HG02642 (cell line): ENCODE data around the gene PTPRF.

Experiments
- ATAC-seq: cut with Tn5 transposase; IDR thresholded peaks from one replicate; pipeline ENCODE4 v1.9.1; 2021; ENCODE audit warnings: mild to moderate bottlenecking; ENCODE audit not compliant: unreplicated experiment, poor library complexity

PTPRF gene

DNA sequence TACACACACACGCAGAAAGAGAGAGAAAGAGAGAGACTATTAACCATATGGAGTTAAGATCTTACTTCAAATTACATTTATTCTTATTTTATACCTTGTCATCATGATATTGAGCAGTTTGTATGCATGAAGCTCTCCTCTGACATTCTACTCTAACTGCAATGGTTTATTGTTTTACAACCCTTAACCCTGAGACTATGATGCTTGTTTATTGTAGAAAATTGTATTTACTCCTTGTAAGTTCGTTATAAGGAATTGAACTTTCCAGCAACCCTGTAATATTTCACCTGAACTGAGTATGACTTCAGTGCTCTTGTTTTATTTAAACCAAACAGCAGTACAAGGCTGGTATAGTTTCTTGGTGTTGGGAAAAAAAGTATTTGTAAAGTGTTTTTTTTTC, 18.6 kb upstream of the PTPRF start:
- ATAC-seq: no peak

DNA sequence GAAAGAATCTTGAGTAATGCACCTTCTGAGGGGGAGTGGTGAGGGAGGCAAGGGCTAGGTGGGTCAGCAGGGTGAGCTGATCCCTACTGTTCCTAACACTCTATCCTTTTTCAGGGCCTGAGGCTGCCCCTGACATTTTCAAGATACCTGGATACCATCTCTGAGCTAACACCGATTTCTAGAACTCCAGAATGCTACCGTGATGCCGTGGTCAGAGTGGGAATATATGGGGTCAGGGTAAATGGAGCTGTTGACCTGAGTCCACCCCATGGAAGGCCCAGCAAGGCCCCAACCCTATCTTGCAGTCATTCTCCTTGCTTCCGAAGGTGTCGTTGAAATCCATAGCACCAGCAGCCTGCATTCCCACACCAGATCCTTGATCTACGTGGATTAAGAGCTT, 18.0 kb upstream of the PTPRF start:
- ATAC-seq: no peak

DNA sequence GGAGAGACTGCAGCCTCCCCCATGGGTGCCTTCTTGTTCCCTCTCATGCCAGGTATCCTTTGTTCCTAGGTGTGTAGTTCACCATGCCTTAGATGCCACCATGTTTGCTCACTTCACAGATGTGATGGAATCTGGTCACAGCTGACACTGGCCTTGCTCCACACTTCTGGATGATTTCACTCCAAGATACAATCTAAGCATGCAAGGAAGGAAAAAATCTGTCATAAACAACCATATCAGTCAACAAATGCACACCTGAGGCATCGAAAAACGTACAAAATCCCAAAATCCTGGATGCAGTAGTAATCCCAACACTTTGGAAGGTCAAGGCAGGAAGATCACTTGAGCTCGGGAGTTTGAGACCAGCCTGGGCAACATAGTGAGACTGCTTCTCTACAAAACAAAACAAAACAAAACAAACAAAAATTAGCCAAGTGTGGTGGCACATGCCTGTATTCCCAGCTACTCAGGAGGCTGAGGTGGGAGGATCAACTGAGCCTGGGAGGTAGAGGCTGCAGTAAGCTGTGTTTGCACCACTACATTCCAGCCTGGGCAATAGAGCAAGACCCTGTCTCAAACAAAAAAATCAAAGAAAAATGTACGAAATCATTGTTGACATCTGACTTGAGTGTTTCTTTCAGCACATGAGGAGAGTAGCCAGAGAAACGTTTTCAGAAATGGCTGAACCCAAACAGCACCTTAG, 17.1 kb upstream of the PTPRF start:
- ATAC-seq: no peak

DNA sequence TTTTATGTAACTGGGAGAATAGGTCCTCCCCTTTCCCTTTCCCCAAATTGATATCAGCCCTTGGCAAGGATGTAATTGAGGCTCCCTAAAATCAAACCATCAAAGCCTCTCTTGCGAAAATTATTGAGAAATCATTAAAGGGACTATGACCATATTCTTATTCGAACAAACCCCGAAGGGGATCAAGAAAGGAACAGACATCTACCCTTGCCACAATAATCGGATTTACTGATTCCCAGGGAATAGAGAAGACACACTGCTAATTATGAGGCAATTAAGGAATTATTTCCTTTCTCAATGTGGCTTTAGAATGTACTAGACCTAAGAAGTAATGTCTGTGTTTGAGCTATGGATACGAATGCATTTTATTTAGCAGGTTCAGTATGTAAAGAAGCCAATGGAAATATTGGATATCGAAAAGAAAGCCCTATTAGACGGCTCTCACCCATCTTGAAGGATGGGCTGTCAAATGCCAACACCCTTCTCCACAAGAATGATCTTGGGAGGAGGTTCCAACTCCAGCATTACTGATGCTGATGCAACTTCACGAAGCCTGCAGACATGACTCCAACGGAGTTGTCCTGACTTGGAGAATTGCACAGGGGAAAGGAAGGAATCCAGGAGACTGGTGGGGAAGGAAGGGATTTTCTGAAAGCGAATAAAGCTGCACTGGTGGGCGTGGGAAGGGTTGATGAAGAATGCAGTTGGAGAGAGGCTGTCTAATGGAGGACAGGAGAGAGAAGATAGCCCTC, 11.6 kb upstream of the PTPRF start:
- ATAC-seq: no peak

DNA sequence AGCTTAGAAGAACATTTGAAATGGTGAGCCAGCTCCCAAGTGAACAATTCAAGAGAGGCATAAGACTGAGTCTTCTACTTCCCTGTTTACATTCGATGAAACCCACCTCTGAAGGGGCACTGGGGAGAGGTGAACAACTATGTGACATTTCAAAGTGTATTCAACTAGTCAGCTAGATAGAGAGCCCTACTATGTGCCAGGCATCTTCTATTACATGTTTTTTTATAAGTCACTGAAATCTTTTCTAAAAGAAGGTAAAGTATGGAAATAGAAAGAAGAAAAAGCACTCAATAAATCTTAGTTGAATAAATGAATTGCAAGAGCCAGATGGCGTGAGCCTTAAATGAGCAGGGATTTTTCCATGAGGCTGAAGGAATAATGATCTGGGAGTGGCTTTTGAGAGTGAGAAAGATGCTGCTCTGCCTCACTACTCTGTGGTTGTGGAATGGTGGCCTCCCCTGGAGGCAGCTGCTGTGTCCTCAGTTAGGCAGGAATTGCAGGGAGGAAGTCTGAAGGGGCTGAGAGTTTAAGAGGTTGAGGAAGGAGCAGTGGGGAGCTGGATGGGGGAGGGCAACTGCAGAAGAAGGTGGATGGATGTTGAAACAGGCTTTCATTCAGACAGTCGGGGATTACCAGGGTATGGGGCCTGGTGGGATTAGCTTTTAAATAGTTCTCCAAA, 10.4 kb upstream of the PTPRF start:
- no peak for ATAC-seq

DNA sequence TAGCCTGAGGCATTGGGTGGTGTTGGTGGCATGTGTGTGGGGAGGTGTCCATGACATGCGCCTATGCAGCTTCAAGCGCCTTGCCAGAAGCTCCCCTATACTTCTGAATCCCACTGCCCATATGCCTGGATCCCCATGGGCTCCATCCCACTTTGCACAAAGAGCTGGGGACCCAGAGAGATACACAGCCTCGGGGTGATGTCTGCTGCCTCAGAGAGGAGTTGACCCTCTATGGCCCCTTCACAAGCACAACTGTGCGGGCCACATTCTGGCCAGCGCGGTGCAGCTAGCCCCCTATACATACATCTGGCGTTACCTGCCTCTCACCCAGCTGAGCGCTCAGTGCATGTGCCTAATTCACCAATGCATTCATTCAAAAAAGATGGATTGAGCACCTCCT, 9.6 kb upstream of the PTPRF start:
- ATAC-seq: no peak

DNA sequence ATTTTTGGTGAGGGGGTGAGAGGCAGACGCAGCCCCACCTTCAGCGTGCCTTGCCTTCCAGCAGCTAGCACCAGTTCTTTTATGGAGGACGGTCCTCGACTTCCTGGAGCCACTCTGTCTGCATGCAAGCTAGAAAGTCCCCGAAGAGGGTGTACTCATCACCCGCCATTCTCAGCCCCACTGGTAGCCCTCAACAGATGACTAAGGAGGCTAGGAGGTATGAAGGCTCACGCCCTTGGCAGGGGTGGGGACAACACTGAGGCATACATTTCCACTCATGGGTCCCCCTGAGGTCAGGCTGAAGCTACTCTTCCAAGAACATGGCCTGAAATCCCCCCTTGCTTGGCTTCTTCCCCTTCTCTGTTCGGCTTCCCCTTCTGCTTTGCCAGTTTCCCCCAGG, 8.9 kb upstream of the PTPRF start:
- ATAC-seq: no peak

DNA sequence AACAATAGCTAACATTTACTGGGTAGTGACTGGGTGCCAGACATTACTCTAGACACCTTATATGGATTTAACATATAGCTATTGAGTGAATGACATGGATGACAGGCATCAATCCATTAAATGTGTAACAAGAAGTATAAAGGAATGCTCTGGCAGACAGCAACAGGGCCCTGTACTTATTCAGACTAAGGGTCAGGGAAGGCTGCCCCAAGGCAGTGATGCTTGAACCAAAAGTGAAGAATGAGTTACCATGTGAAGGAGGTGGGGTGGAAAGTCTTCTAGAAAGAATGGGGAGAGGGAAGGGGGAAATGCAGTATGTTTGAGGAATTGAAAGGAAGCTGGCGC, 8.3 kb upstream of the PTPRF start:
- ATAC-seq: no peak

DNA sequence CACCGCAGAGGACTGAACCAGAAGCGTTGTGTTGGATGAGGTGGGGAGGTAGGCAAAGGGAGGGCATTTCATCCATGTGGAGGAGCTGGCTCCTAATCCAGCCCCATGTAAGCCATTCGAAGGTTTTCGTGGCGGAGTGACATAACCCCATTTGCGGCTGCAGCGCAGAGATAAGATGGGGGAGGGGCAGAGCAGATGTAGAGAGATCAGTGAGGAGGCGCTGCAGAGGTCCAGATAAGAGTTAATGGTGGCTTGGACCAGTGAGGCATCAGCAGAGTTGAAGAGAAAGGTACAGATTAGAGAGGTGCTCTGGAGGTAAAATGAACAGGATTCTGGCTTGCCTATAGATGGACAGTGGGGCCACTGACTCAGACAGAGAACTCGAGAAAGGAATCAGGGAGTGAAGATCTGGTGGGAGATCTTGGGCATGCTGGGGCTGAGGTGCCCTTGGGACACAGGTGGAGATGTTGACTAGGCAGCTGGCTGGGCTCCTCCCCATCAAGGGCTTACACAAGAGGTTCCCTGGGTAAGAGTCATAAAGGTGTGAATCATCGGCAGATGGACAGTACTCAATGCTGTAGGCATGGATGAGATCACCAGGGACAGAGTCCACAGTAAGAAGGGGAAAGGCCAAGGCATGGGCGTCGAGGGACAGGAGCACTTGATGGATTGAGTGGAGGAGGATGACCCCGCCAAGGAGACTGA, 7.8 kb upstream of the PTPRF start:
- no peak for ATAC-seq

DNA sequence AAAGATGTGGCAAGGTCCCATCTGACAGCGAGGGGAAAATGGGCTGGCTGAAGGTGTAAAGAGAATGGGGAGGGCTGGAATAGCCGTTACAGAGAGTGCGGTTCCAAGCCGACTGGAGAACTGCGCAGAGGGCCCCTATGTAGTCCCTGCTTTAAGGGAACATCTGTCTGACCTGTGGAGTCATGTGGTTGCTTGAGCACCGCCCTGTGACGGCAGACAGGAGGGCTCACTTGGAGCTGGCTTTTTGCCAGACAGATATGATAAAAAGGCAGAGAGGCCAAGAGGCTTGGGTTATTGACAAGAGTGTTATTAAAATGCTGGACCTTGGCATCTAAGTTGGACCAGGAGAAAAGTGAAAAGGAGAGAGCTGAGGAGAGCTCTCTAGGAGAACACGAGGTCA, 5.9 kb upstream of the PTPRF start:
- no peak for ATAC-seq

DNA sequence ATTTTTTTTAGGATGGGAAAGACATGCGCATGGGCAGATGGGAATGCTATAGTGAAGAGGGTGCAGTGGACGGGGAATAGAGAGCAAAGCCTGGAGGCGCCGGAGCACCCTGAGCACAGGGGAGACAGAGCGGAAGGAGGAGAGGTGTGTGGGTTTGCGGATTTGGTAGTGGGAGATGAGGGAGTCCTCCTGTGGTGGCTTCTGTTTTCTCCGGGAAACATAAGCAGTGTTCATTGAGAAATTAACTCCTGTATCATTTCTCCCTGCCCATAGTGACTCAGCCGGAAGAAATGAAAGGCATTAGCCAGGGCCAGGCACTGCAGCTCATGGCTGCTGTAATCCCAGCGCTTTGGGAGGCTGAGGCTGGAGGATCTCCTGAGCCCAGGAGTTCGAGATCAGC, 4.7 kb upstream of the PTPRF start:
- ATAC-seq: no peak

DNA sequence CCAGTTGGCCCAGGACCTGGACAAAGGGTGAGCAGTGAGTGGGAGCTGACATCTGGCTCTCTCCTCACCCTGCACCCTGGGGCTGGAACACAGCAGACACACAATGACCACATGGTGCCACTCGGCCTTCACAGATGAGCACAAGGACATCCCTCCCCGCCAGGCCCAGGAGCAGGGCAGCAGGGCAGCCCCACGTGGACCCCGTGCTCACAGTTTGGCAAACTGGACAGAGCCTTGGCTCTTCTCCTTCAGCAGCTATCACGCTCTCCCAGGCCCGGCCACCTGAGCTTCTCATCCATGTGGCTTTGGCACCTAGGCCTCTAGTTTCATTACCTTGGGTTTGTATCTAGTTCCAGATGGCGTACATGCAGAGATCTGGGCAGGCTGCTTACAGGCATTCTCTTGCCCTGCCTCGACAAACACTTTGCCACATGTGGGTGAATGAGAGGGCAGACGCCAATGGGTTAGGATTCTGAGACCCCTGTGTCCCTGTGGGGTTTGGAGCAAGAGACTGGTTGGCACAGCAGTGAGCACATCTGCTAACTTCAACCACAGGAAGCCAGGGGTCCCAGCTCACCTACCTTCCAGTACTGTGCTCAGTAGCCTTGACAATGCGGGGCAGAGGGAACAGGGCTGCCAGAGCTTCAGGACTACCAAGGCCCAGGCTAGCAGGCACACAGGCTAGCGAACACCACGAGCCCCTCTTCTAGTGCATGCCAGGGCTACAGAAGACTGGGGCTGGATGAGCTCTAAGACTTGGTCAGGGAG, 3.4 kb upstream of the PTPRF start:
- no peak for ATAC-seq

DNA sequence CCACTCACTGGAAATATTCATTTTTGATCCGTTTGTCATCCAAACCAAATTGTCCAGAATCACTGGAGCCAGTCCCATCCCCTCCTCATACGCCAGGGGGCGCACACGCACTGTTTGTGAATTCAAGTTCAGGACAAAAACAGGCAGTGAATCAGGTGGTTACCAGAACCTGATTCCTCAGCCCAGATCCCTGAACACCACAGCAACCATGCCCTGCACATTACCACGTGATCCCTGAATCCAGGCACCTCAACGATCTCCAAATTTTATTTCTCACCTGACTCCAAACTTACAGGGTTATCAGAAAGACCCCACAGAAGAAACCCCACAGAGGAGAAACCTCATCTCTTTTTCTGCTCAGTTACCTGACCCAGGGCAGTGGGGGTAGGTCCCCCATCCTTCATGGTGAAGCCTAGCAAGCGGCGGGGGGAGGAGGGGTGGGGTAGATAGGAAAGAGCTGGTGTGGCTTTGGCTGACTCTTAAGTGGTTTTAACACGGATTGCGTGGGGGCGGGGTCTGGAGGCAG, 1.4 kb upstream of the PTPRF start:
- no peak for ATAC-seq

DNA sequence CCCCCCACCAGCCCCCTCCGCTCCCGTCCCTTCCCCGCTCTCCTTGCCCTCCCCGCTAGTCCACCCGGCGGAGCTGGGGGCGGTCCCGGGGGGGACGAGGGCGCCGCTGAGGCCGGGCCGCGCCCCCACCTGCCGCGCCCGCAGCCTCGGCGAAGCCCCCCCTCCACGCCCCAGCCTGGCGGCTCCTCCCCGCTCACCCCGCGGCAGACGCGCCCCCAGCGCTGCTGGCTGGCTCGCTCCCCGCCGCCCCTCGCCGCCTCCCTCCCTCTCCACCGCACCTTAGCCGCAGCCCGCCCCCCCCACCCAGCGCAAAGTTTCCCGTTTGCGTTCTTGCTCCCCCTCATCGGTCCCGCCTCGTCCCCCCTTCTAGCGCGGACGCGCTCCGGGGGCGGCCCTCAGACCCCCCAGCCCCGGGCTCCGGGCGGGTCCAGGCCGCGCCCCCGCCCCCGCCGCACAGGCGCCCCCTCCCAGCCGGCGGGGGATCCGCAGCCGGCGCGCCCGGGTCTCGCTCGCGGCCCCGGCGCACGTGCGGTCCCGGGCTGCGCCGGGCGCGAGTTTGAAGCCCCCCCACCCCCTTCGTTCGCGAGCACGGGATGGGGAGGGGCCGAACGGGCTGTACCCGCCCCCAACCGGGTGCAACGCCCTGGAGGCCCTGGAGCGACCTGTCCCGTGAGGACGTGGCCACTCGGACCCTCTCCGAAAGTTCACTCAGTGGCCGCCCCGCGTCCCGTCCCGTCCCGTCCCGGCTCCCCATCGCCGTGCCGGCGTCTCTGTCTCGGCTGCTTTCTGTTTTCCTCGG, 623 bp downstream of the PTPRF start:
- ATAC-seq: no peak

DNA sequence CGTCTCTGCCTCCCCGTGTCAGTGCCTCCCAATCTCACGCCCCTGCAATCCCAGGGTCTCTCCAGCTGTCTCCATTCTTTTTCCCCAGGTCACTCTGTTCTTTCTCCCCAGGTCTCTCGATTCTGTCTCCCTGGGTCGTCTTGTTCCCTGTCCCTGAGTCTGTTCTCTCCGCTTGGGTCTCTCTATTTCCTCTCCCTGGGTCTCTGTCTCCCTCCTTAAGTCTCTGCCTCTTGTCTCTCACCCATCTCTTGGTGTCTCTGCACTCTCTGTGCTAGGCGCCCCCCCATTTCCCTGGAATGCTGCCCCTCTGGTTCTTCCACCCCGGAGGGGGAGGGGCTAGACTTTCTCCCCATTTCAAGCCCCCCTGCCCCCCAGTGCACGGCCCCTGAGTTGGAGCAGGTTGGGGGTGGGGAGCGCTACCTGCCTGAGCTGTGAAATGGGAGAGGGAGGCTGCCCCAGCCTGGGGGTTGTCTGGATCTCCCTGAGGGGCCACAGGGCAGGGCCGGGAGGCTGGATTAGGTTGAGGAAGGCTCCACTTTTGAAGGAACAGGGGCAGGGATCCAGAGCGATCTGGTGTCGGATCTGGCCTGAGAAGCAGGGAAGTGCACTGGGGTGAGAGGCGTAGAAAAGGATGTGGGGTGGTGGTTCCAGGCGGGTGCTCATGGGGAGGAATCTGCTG, 1.4 kb downstream of the PTPRF start:
- ATAC-seq: no peak

DNA sequence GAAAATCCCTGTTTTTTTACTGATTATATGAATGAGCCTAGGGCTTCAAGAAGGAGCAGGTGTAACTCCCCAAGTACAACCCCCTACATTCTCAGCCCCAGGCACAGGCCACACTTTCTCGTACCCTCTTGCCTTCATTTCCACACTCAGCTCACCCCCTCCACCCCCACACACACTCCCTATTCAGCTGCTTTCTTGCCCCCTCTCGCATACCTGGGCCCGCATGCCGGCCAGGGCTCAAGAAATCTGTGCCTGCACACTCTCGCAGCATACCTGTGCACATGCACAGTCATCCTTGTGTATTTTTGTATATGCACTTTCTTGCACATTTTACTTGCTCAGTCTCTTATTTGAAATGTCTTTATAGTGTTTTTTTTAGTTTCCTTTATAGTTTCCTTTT, 2.0 kb downstream of the PTPRF start:
- ATAC-seq: no peak

DNA sequence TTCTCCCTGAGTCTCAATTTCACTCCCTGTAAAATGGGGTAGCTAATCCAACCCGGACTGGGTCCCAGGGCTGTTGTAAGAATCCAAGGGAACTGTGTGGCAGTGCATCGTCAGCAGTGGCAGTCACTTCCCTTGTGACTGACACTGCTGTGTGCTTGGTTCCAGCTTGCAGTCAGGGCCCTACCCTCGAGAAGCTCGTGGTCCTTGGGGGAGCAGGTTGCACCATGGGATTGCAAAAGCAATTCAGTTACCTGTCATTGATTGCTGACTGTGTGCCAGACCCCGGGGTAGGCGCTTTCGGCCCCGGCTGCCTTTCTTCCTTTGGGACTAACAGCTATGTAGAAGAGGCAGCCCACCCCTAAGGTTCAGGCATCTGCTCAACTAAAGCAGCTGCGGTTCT, 2.9 kb downstream of the PTPRF start:
- no peak for ATAC-seq

DNA sequence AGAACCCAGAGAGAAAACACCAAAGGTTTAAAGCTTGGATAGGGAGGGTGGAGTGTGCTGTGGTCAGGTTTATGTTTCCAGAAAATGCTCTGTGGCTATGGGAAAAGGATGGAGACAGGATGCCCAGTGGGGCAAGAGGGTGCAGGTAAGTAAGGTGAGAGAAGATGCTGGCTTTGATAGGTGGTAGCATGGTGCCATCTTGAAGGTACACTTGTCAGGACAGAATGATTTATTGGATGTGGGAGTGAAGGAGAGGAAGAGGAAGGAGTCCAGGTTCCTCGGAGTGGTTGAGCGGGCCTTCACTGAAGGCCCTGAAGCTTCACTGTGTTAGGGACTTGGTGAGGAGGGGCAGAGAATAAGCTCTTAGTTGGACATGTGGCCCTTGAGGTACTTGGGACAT, 3.6 kb downstream of the PTPRF start:
- ATAC-seq: no peak
